ENCODE results near the gene FAM83C.
"Not testable (repeated sequence)": the region's sequence is repeated elsewhere in the genome, so short reads cannot be mapped to it uniquely, and the experiment has no call there.

Gene FAM83C

DNA sequence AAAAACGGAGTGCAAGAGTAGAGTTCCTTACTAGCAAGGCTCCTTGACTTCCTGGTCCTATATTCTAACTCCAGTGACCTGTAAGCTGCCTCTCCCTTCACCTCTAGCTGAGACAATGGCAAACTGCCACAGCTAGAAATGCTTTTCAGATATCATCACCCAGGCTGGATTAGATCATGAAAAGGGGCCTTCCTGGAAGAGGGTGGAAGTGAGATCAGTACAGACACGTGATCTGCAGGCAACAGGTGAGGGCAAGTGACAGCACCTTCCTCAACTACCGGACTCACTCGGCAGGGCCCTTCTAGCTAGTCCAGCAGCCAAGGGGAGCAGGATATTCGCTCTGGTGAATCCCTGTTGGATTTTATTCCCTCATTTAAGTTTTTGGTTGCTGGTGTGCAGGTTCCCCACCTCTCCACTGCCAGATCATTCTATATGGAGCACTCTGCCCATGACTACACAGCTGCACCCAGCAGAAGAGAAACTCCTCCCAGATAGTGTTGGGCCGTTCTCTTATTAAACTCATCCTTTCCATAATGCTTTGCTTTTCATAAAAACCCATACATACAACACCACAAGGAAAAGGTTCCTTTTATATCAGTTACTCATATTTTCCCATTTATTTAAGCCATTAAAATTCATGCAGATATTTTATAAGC is 26.4 kb upstream of the FAM83C start:
- no peak for DNase-seq

DNA sequence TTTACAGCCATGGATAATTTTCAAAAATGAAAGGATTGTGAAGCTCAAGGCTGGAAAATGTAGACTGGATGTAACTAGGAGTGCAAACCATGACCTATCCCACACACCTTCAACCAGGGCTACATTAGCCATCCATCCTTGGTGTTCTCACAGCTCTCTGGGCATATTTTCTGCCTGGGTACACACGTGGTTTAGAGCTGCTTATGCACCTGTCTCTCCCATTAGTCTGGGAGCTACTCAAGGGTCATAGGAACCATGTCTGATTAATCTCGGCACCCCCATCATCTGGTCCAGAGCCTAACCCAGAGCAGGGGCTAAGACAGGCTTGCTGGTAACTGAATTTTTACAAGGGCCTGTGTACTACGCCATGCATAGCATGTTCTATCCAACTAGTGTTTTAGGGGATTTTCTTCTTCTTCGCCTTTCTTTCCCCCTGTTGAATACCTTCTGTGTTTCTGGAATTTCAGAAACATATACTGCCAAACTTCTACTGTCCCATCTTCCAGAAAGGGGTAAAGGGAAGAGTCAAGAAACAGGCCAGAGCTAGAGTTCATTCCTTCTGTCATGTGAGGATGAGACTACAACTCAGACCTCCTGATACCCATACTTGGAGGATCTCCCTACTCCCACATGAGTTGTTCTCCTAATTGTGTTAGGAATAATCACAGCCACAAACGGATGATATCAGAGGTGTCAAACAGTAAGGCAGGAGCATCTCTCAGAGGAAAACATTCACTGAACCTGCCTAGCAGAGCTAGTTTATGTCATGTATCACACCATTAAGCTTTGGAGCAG is 25.4 kb upstream of the FAM83C start:
- no peak for DNase-seq

DNA sequence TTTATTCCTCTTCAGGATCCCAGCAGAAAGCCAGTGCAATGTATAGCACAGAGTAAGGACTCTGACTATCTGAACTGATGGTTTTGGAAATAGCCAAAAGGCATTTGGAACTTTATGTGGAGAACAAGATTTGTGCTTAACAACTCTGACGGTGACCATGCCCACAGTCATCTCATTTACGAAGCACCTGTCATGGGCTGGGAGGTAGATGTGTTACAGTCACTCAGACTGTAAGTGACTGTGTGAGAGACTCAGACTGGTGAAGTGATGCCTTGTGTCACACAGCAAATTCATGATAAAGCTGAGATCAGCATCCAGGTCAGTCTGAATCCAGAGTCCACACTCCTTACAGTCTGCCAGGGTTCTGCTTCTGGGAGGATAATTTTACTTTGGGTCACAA is 23.9 kb upstream of the FAM83C start:
- DNase-seq = no peak

DNA sequence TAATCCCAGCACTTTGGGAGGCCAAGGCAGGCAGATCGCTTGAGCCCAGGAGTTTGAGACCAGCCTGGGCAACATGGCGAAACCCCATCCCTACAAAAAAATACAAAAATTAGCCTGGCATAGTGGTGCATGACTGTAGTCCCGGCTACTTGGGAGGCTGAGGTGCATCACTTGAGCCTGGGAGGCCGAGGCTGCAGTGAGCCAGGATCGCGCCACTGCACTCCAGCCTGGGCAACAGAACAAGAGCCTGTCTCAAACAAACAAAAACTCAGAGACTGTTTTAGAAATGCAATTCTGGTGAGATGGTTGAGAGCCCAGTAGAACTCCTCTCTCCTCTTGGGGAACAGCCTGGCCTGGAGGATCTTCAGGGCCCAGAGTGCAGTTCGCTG is 23.4 kb upstream of the FAM83C start:
- DNase-seq = not testable (repeated sequence)

DNA sequence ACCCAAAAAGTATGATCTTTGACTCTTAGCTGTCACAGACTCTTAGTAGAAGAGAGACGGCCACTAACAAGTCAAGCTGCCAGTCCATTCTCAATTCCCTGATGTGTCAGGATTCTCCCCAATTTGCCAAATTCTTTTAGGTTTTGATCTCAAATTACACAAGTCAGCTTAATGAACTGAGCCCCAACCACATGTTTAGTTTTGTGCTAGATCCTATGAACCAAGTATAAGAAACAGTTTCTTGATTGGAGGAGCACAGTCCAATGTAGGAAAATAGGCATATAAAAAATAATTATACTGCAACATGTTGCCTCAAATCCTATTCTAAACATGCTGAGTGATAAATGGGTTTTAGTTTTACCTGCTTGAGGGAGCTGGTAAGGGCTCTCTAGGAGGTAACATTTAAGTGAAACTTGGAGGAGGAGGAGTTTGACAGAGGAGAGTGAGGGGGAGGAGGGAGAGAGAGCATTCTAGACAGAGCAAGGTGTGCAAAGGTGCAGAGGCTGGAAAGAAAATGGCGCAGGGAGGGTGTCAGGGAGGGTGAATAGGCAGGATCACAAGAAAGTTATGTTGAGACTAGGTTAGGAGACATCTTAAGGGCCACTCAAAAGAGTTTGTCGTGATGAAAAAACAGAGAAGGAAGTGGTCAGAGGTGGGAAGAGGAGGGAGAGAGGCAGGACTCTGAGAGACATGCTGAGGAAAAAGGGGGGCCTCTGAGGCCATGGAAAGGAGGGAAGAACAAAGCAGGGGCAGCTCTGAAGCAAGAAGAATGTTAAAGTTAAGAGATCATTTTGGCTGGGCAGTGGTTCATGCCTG is 22.8 kb upstream of the FAM83C start:
- no peak for DNase-seq

DNA sequence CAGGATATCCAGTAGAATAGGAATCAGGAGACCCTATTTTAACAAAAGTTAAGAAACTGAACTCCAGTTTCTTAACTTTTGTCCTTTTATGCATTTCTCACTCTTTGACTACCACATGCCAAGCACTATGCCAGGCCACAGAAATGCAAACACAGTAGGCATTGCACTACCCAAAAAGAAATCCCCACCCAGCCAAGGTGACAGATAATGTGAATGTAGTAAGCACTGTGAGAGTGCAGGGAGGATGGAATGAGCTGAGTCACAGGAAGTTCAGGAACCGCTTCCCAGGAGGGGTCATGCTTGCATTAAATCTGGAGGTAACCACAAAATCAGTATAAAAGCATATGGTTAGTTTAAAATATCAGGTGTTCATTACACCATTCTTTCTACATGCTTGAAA is 20.1 kb upstream of the FAM83C start:
- DNase-seq = no peak

DNA sequence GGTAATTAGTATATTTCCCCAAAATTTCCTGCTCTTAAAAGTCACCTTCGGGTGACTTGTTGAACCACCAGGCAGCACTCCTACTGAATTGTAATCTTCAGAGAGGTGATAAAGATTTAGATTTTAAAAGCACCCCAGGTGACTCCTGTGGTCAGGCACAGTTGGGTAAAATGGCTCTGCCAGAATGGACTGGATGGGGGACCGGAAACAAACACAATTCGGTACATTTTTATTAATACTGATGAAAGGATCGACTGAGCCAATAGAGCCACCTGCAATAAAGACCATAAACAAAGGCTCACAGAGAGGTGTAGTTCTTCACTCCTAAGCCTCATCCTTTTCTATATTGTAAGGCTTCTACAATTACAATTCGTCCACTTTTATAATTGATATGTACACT is 19.6 kb upstream of the FAM83C start:
- DNase-seq = no peak

DNA sequence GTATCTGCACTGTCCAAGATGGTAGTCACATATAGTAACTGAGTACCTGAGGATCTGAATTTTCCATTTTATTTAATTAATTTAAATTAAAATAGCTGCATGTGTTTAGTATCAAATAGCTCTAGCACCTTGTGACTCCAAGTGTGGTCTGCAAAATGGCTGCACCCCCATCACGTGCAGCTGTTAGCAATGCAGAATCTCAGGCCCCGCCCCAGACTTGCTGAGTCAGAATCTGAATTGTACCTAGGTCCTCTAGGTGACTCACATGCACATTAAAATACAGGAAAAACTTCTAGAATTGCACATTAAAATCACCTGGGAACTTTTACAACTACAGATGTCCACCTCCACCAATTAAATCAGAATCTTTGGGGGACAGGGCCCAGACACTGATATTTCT is 19.2 kb upstream of the FAM83C start:
- no peak for DNase-seq

DNA sequence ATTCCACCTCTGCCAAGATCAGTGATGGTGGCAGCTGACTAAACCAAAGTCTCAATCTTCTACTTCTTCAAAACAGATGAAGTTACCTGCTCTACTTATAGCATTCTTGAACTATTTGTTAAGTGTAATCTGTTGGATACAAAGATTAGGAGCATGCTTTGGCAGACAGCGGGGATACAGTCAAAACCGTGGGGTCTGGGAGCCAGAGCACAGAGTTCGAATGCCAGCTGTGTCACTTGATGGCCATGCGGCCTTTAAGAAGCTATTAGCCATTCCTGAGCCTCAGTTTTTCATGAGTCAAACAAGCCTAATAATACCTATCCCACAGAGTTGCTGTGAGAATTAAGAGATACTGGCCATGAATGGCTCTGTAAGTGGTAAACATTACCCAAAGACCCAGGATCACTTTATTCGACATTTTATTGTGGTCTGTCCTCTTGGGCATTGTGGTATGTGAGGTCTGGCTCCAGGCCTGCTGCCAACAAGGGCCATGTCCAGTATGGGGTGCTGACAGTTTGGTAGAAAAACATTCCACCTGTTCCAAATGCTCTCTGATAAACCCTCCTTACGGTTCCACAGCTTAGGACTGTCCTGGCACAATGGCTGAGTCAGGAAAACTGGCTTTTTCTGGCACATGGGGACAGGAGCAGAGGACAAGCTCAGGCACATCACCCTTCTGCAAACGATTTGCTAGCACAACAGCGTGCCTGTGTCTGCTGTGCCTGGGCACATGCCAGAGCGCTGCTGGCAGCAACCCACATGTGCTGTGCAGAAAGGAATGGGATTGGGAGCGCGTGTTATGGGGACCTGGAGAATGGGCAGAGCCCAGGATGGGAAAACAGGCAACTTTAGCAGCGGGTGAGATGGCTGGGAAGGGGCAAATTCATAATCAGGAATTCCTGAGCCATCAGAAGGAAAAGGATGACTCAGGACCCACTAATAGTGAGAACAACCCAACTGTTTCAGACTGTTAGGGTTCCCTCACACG is 15.7 kb upstream of the FAM83C start:
- no peak for DNase-seq

DNA sequence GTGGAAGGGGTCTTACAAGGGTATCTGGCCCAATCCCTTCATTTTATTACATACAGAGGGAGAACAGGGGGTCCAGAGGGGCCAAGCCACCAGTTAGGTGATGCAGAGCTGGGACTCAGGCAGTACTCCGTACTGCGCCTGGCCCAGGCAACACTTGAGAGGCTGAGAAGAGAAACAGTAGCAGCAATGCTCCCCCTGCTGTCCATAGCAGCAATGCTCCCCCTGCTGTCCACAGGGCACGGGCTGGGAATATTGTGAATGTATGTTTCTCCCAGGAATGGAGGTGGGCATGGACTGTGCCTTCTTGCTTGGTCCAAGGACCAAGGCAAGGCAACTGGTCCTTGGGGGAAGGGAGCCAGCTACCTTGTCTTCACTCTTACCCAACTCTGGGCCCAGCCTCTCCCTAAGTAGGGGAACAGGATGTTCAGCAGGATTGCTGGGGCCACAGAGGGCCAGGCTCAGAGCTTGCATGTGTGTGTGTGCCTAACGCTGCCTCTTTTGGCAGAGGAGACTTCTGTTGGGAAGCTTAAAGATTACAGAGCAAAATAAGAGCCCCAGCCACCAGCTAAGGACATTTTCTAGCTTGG is 14.8 kb upstream of the FAM83C start:
- DNase-seq = no peak

DNA sequence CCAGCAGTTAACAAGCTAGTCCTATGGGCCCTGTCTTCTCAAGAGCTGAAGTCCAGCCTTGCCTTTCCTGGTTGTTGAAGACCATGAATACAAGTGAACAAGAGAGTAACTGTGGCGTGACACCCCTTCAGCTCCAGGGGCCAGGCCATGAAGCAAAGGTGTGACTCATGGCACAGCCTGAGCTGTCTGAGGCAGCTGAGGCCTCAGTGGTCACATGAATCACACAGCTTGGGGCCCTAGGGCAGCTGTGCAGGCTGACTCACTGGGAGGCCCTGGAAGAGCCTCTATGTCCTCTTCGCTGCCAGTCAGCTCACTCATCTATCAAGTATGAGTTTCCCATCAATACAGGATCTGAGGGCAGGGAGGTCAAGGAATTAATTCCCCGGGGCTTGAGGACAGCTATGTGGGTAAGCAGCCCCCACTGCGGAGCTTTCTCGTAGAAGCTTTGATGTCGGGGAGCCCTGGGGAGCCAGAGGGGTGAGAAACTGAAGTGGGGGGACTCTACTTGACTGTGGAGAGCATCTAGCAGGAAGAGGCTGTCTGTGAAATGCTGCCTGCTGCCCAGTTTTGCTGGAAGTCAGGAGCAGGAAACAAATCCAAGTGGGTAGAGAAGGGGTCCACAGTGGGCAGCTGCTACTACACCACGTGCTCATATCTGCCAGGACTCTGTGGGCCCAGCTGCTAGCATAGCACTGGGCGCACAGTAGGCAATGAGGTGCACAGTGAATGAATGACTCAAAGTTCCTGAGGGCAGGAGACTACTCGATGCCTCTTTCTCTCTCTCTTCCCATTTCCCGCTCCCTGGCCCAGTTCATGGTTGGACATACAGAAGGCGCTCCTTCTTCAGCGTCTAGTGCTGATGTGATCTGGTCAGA is 13.7 kb upstream of the FAM83C start:
- no peak for DNase-seq

DNA sequence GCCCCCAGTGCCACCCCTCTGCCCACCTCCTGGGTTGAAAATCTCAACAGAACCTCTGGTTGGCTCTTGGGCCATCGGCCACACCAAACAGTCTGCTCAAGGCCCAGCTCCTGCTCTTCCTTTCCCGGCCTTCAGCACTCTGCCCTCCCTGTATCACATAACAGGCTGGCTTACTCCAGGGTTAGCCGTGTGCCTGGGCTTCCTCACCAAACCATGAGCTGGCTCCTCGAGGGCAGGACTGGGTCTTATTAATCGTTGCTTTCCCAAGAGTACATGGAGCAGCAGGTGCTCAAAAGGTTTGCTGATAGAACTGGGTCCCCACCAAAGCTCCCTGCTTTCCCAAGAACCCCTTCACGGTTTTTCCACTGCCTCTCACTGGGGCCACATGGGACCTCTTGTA is 12.7 kb upstream of the FAM83C start:
- no peak for DNase-seq

DNA sequence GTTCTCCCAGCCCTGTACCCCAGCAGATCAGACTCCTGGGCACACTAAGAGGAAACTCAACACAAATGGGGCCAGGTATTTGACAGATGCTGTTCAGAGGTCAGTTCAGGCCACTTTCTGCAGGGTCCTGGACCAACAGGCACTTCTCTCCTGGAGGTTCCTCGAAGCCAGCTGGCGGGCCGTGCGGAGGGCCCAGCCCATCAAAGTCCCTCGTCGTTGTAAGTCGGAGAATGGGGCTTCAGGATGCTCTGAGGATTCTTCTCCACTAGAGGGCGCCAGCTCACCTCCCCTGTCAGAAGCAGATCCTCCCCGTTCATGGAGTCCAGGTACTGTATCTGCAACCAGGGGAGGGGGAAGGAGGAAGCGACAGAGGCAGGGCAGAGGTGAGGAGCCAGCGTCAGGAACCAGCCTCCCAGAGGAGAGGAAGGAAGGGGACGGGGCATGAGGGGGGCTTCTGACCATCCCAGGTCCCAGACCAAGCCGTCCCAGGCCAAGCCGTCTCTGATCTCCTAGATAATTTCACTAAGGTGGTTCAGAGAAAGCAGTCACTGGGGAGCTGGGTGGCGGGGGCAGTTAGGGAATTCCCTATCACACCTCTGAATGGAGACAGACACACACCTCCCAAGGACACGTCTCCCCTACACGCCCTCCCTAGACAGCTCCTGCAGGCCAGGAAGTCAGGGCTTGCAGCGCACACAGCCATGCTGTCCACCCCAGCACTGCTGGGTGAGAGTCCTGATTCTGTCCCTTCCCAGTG is 11.7 kb upstream of the FAM83C start:
- no peak for DNase-seq

DNA sequence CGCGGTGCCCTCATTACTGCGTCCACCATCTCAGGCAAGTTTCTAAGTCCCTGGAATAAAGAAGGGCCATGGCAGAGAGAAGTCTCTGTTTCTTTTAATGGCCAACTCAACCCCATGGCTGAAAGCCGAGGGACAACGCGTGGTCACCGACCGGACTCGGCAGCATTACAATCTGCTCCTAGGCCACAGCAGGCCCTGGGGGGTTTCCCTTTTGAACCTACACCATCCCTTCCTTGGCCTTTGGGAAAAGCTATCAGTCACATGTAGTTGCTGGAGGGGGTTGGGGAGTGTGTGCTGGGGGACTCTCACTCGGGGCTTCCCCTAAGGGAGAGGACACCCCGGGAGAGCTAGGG is 11.1 kb upstream of the FAM83C start:
- no peak for DNase-seq

DNA sequence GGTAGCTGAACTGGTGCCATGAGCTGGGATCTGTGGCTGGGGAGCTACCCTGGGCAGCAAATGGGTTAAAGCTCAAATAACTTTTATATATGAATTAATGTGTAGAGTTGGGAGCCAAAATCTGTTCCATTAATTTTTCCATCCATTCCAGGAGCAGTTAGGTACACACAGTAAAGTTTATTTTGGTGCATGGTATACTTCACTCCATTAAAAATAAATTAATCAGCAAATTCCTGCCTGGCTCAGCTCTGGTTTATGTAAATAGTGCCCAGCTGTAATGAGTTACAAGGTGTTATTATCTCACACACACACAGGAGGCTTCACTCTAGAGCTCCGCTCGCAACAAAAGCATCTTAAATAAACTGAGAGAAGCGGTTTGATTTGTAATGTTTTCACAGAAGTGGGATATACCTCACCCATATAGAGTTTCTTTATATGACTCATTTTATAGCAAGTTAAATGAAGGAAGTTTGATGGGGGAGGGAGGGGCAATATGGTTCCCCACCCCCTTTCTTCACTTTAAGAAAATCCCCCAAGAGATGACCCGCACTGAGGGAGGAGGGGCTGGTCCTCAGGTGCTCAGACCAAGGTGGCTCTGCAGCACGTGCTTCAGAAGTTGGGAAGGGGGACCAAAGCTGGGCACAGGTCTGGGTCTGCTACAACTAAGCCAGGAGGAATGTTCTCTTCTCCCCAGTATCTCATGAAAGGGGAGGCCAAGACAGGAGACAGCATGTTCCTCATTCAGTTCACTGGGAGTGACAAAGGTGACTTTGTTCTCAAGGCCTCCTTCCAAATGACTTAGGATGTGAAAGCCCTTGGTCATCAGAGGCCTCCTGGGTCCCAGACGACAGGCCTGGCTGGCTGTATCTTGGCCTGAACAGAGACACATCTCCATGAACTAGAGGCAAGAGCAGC is 10.5 kb upstream of the FAM83C start:
- DNase-seq = no peak

DNA sequence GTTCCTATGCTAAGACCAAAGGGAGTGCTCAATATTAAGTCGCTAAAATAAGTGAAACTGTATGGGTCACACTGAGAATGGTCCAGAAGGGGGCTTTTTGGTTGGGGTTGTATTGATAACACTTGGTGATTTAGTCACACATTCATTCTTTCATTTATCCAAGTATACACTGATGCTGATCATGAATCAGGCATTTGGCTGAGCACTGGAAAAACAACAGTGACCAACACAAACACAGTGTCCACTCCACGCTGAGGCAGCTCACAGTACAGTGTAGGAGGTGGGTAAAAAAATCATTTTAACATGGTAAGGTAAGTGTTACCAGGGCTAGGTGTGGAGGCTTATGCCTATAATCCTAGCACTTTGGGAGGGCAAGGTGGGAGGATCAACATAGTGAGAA is 9.2 kb upstream of the FAM83C start:
- DNase-seq = no peak

DNA sequence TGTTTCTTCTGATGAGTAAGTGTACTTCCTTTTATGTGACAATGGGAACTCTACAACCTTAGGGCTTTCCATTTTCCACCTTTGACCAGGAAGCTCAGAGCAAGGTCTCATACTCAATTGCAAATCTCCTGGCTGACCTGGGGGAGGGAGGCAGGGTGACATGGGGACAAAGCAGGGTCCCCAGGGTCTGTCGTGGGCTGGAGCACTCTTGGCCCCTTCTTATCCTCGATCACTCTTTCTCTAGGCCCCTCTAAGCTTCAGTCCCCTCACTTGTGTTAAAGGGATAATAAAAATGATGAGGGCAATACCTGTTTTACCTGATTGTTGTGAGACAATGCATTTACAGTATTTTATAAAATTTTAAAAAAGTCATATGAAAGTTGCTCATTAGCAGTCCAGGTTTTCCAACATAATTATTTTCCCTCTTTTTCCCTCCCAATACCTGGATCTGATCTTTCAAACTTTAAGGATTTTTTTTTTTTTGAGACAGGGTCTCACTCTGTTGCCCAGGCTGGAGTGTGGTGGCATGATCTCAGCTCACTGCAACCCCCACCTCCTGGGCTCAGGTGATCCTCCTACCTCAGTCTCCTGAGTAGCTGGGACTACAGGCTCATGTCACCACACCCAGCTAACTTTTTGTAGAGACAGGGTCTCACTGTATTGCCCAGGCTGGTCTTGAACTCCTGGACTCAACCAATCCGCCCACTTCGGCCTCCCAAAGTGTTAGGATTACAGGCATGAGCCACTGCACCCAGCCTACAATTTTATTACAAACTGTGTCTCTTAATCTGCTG is 8.4 kb upstream of the FAM83C start:
- no peak for DNase-seq

DNA sequence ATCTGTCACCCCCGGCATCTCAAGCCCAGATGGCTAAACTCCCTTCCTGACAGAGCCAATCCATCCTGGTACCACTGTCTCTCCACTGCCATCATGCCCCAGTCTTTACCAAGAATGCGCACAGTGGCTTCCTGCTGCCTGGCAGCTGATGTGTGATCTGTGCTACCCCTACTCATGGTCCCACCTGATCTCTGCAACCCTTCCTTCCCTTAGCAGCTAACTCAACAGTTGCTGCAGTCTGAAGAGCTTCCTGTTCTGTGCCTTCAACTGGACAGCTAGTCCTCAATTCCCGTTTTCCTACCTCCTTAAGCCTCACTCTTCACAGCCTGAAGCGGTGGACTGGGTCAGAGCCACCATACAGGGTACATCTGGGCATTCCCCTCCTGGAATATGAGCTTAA is 7.6 kb upstream of the FAM83C start:
- DNase-seq = no peak

DNA sequence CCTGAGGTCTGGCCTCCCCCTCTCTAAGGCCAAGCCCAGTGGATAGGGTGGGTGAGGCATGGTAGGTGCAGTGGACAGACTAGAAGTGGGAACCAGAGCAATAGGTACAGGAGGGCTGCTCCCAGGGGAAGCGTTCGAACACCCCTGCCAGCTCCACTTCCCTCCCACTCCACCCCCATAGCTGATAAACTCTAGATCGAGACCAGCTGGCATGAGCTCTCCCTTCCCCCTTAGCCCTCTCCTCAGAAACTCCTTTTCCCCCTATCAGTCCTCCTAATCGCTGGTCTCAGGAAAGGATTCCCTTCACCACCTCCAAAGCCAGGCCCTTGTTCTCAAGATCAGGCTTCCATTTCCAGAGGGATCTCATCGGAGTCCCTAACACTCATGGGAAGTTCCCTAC is 6.0 kb upstream of the FAM83C start:
- DNase-seq = no peak
